ENCODE results near the gene FXYD6.
A peak's percentile ranks its signal among the peaks of the same experiment; 100 is the strongest.

Gene FXYD6

DNA sequence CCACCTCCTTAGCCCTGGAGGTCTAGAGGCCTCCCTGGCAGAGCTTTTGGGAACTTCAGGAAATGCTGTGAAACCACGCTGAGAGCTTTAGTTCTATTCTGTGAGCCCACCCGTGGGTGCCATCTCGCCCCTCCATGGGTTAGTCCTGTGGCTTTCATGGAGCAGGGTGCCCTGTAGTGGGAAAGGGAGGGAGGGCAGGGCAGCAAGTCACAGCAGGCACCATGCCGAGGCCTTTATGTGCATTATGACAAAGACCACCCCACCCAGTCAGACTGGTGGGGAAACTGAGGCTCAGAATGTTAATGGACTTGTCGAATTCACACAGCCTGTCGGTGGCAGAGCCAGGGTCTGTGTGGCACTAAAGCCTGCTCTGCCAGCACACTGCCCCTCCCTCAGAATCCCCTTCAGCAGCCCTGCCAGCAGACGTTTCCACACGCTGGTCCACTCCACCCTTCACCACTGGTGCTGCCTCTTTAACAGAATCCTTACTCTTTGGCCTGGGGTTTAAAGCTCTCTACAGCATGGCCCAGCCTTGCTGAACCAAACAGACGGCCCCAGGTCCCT is 39.3 kb upstream of the FXYD6 start:
- TF ChIP-seq GATA1 (IDR thresholded peaks at IDR 0.05; ENCODE audit: low read depth, low read length) = no peak
- no peak for TF ChIP-seq POLR2A (IDR thresholded peaks at IDR 0.05; ENCODE audit: low read length)
- DNase-seq = no peak

DNA sequence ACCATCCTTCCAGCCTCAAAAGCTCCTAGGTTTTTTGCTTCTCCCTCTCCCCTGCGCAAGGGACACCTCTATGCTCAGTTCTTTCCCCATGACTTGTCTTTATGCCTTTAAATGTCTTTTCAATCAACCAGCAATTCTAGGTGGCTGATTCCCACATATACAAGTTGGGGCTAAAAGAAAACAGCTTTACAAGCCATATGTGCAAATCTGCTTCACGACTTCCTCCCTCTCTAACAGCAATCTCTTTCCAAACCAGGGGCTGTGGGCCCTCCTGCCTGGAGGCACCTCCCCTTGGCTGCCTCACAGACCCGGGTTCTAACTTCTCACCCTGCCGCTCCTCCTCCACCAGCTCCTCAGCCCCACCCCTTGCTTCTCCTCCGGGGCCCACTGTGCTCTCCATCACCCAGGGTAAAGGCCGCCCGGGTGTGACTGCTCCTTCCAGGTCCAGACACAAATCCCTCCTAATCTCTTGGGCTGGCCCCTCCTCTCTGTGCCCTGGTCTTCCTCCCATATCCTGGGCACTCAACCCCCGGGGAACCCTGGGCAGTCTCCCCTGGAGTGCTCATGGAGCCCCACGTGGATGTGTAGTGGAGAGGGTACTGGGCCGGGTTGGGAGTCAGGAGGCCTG is 38.6 kb upstream of the FXYD6 start:
- TF ChIP-seq GATA1 (IDR thresholded peaks at IDR 0.05; ENCODE audit: low read depth, low read length) (no peak), POLR2A (IDR thresholded peaks at IDR 0.05; ENCODE audit: low read length) (no peak)
- DNase-seq = no peak

DNA sequence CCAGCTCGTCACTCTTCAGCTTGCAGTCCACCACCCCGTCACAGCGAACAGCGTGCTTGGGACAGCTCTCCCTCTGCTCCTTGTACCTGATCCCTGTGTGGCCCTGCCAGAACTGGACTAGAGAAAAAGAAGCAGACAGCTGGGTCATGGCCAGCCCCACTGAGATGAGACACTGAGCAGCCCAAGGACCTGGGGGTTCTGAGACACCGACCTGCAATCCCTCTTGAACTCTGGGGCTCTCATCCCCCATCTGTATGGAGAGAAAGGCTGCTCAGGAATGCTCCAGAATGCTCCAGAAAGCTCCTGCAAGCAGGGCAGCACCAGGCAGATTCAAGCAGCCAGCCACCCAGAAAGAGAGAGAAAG is 37.9 kb upstream of the FXYD6 start:
- TF ChIP-seq GATA1 (IDR thresholded peaks at IDR 0.05; ENCODE audit: low read depth, low read length) (no peak), POLR2A (IDR thresholded peaks at IDR 0.05; ENCODE audit: low read length) (no peak)
- no peak for DNase-seq

DNA sequence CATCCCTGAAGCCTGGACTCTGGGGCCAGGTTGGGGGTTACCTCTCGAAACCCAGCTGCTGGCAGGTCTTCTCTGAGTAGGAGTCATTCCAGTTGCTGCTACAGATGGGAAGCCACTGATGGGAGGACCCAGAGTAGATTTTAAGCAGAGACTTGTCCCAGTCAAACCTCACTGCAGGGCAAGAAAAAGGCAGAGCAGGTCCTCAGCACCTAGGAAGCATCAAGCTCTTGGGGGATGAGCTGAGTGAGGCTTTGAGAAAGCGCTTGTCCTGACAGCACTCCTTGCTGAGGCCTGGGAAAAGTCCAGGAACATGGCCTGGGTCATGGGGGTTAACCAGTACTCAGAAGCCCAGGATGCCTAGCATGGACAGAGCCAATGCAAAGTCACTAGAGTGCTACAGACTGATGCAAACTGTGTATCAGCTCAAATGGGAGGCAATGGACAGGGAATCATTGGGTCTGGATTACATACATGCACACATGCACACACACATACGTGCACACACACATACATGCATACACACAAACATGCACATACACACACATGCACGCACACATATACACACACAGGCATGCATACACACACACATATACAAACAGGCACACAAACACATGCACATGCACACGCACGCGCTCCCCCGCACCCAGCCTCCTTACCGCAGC is 37.4 kb upstream of the FXYD6 start:
- DNase-seq = no peak
- TF ChIP-seq GATA1 (IDR thresholded peaks at IDR 0.05; ENCODE audit: low read depth, low read length) = no peak
- no peak for TF ChIP-seq POLR2A (IDR thresholded peaks at IDR 0.05; ENCODE audit: low read length)

DNA sequence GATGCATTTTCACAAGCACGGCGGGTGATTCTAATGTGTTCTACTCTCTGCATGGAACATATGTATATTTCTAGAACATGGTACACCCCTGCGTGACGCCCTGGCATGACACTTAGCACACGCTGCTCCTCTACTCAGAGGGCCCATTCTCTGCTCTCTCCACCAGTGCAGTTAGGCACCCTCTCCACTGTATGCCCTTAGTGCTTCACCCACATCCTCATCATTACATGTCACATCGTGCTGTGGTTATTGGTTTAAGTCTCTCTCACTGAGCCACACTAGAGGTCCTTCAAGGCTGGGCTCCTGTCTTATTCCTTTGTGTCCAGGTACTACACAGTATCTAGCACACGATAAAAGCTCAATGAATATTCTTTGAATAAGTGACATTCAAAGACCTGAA is 36.0 kb upstream of the FXYD6 start:
- DNase-seq = no peak
- TF ChIP-seq GATA1 (IDR thresholded peaks at IDR 0.05; ENCODE audit: low read depth, low read length) = no peak
- TF ChIP-seq POLR2A (IDR thresholded peaks at IDR 0.05; ENCODE audit: low read length) = no peak

DNA sequence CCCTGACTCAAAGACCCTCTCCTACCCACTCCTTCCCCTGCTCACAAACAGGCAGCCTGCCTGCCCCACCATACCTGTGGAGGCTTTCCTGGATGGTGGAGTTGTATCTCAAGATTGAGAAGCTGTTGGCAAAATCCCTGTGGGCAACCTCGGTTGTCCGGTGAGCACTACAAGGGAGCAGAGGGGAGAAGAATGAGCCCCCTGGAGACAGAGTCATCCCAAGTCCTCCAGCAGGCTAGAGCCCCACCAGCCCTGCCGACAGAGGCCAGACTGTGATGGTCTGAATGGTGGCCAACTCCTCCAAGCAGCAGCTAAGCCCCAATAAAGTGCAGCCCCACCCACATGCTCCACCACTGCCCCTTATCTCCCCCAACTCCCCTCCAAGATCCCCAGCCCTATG is 35.2 kb upstream of the FXYD6 start:
- TF ChIP-seq GATA1 (IDR thresholded peaks at IDR 0.05; ENCODE audit: low read depth, low read length) = no peak
- TF ChIP-seq POLR2A (IDR thresholded peaks at IDR 0.05; ENCODE audit: low read length) = no peak
- DNase-seq = no peak

DNA sequence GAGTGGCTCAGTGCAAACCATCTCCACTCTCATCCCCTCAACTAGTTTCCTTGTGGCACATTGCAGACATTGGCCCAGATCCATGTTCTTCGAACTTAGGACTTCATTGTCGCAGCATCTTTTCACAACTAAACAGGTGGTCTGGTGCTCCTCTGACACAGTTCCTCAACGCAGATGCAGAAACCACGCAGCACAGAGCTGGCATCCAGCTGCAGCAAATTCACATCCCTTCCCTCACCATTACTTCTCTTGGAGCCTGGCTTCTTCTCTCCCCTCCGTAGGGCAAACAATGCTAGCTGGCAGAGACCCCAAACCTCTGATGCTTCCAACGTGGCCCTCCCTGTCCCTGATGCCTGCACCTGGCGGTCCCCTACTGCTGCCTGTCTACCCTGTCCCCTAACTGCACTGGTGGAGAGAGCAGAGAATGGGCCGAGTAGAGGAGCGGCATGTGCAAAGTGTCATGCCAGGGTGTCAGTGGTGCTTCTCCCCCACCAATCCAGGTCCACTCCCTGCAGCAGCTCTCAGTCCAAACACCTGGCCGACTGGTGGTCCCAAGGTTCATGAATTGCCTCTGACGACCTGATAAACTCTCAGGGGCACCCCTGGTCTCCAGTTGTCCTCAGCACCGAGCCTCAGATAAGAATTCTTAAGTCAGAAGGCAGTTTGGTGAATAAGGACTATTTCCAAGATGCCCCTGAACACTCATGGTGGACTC is 34.6 kb upstream of the FXYD6 start:
- DNase-seq = no peak

DNA sequence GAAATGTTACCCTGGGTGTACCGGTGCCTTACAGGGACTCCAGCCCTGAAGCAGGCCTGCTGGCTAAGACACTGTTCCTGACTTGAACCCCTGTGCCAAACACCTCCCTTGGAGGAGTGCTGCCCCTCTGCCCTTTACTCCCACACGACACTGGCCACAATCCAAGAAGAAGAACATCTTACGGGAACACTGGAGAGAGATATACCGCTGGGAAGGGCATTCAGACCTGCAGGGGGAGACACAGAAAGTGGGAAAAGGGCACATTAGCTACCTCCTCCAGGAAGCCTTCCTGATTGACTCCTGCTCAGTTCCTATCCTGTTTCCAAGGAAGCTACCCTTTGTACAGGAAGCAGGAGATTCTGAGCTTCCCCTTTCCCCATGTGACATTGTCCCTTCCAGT is 34.1 kb upstream of the FXYD6 start:
- TF ChIP-seq GATA1 (IDR thresholded peaks at IDR 0.05; ENCODE audit: low read depth, low read length) (no peak), POLR2A (IDR thresholded peaks at IDR 0.05; ENCODE audit: low read length) (no peak)
- DNase-seq = no peak

More for the DNA sequence above, 34.6 kb upstream of the FXYD6 start:
- no peak for TF ChIP-seq POLR2A (IDR thresholded peaks at IDR 0.05; ENCODE audit: low read length)
- no peak for TF ChIP-seq GATA1 (IDR thresholded peaks at IDR 0.05; ENCODE audit: low read depth, low read length)

DNA sequence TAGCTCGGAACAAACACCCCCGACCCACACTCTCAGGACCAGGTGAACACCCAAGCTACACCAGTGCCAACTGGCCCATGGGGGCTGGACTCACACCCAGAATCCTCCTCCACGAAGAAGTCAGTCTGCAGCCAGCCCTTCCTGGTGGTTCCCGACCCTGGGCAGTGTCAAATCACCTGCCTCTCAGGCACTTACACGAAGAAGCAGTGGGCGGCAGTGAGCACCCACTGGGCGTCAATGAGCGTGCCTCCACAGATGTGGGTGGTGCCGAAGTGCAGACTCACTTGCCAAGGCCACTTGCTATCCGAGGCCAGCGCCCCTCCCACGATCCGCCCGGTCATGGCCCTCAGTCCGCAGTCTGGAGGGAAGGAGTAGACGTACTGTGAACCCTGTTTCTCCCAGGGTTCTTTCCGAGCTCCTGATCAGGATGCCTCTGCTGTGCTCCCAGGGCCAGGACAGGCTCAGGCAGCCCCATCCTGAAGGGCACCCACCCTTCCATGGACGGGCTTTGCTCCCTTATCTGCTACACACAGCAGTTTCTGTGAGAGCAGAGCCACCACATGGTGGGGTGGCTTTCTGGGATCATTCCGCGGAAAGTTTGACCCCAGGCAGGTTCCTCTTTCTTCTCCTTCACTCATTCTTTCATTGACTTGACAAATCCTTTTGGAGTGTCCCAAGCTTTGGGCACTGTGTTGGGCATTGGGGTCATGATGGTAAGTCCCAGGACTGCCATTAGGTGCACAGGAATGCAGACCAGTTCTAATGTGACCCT is 33.3 kb upstream of the FXYD6 start:
- peak; percentile 48 to 53 for DNase-seq
- no peak for TF ChIP-seq GATA1 (IDR thresholded peaks at IDR 0.05; ENCODE audit: low read depth, low read length)
- no peak for TF ChIP-seq POLR2A (IDR thresholded peaks at IDR 0.05; ENCODE audit: low read length)

DNA sequence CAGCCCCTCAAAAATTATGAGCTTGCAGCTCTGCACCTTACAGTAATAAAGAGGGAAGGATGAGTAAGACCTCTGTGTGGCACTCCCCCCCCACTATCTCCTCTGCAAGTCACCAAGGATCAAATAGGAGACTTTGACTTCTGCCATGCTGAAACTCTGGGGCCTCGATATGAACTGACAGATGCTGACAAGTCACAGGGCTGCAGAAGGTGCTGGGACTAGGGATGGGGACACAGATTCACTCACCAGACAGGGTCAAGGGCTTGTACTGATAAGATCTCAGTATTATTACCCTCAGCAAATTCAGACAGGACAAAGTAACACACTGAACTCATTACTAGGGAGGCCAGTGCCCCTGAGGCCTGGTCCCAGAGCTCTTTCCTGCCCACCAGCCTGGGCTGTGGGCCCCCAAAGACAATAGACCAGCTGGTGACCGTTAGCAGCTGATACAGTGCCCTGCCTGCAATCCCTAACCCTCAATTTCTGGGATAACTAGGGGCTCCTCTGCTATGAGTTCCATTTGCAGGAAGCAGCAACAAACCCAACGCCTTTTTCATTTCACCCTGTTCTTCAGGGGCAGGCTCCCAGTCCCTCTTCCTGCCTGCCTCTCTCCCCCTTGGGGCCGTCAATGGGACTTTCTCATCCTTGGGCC is 32.6 kb upstream of the FXYD6 start:
- no peak for TF ChIP-seq GATA1 (IDR thresholded peaks at IDR 0.05; ENCODE audit: low read depth, low read length)
- TF ChIP-seq POLR2A (IDR thresholded peaks at IDR 0.05; ENCODE audit: low read length) = no peak
- DNase-seq = peak in 1 of 2 experiments; percentile 41

DNA sequence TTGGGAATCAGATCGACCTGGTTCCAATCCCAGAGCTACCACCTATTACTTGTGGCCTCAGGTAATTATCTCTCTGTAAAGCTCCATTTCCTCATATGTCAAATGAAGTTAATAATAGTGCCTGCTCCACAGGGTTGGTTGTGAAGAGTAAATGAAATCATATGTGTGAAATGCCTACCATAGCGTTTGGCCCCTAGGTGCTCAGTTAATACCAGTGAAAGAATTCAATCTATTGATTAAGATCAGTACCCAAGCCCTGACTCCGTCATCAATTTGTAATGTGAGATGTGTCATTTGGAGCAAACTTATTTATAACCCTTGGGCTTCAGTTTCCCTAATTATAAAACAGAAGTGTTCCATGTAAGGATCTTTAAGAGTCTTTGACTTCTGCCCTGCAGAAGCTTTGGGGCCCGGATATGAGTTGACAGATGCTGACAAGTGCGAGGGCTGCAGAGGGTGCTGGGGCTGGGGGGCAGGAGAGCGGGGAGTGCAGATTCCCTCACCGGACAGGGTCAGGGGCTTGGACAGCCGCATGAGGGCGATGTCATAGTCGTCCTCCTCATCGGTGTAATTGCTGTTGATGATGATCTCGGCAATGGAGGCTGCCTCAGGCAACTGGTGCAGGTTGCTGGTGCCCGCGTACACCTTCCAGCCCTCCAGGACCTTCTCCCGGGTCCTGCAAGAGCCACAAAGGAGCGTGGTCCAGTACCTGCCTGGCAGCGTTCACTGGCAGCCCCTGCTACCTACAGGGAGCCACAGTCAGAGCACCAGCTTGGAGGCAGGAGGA is 31.8 kb upstream of the FXYD6 start:
- peak in 1 of 2 experiments; percentile 24 for DNase-seq
- TF ChIP-seq POLR2A (IDR thresholded peaks at IDR 0.05; ENCODE audit: low read length) = no peak
- TF ChIP-seq GATA1 (IDR thresholded peaks at IDR 0.05; ENCODE audit: low read depth, low read length) = no peak

DNA sequence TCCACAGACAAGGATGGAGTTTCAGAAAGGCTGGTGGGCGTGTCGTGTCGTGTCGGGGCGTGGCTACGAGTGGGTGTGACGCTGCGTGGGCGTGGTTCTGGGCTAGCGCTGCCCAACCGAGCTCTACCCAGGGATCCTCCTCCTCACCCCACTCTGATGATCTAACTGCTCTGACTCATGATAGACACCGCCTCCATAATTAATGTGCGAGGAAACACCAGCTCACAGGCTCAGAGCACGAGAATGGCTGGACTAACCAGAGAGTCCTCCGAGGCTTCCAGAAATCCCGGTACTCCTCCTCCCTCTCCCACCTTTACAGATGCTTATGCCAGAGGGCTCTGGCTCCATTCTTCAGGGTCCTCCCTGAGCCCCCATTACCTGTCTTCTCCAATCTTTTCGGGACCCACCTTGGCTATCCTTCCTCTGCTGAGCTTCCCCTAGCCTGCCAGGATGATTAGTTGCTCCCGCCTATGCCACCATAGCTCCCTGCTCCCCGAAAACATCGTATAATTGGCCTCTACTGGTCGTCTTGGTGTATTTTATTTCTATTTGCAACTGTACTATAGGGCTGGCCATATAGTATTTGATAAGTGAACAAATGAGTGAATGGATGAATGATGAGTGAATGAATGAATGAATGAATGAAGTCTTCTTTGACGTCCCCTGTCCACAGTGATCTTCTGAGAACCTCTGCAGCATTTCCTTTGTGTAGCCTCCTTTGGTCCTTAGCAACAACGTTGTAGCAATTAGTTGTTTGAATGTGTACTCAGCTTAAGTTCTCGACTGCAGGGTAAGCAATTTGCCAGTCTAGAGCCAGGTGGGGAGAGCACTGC is 31.0 kb upstream of the FXYD6 start:
- TF ChIP-seq POLR2A (IDR thresholded peaks at IDR 0.05; ENCODE audit: low read length) = peak; percentile 90
- no peak for TF ChIP-seq GATA1 (IDR thresholded peaks at IDR 0.05; ENCODE audit: low read depth, low read length)
- peak; percentile 69 to 89 for DNase-seq

Data from erythroblast (primary cell).